Peyer's patch (tissue), 4 donors: ENCODE measurements around the gene MAML2. TPM values are rescaled to one million over a fixed set of nuclear protein-coding genes. Genes with fewer than 3 reads are reported as not detected.

Experiments
- DNase-seq, 3 donors: peaks; one replicate each; pipeline ENCODE4 v3.0.0-alpha.2; 2017 to 2019
- H3K27ac ChIP-seq, 4 donors: fragments of 200-600 bp; sonication (generic); one replicate each; pipeline ENCODE4 v1.5.1; 2016 to 2019
- H3K27me3 ChIP-seq, 2 donors: fragments of 200-600 bp; sonication (generic); one replicate each; pipeline ENCODE4 v1.5.1; 2019
- H3K36me3 ChIP-seq, 3 donors: fragments of 200-600 bp; sonication (generic); one replicate each; pipeline ENCODE4 v1.5.1; 2016 to 2019
- H3K4me1 ChIP-seq, 4 donors: fragments of 200-600 bp; sonication (generic); one replicate each; pipeline ENCODE4 v1.5.1; 2016 to 2019
- H3K4me3 ChIP-seq, 4 donors: fragments of 200-600 bp; sonication (generic); 1 replicate in 3 of 4; 2 replicates in 1 of 4; pipeline ENCODE4 v1.5.1; 2016 to 2019; ENCODE audit warnings: mild to moderate bottlenecking in 1 of 4
- H3K9me3 ChIP-seq, 4 donors: fragments of 200-600 bp; sonication (generic); one replicate each; pipeline ENCODE4 v1.5.1; 2016 to 2019; ENCODE audit warnings: mild to moderate bottlenecking in 1 of 4
- CTCF ChIP-seq, 6 experiments: fragments of 450-650 bp in 4 of 6; fragments of 200-600 bp in 2 of 6; sonication (generic) in 1 of 6; IDR thresholded peaks; one replicate each; pipeline ENCODE4 v1.5.1; 2017 to 2019; ENCODE audit warnings: antibody characterized with exemption in 6 of 6, mild to moderate bottlenecking in 3 of 6, moderate library complexity in 1 of 6
- POLR2A ChIP-seq, 2 donors: fragments of 450-650 bp; IDR thresholded peaks; one replicate each; pipeline ENCODE4 v1.5.1; 2017; ENCODE audit warnings: antibody characterized with exemption in 2 of 2, mild to moderate bottlenecking in 2 of 2, moderate library complexity in 2 of 2
- total RNA-seq, 4 donors: library from RNA; depleted of rRNA; stranded (reverse); fragments of >200 nt; gene quantifications; one replicate each; pipeline ENCODE4 v1.1.0, GENCODE V29; 2016

The MAML2 gene
- total RNA-seq, 4 donors from 2014 or later = 8.4 to 60.2 (median 22.7) TPM

- Histone ChIP-seq H3K9me3 (no peaks in the 10 kb centered on the region), H3K36me3 (no peaks in the 10 kb centered on the region), H3K27me3 (no peaks in the 10 kb centered on the region), H3K4me3 (no peak overlapping the region), H3K4me1 (peaks cover 0 to 26% (median 2%) of the 10 kb centered on the region in 4 donors), H3K27ac (no peak overlapping the region)
- TF ChIP-seq POLR2A (IDR thresholded peaks at IDR 0.05) = no peak
- no peak for TF ChIP-seq CTCF (IDR thresholded peaks at IDR 0.05)
- DNase-seq = no peak
These were observed 41.2 kb downstream of the MAML2 start for GRCh38 chr11:96301818-96302217.

DNA sequence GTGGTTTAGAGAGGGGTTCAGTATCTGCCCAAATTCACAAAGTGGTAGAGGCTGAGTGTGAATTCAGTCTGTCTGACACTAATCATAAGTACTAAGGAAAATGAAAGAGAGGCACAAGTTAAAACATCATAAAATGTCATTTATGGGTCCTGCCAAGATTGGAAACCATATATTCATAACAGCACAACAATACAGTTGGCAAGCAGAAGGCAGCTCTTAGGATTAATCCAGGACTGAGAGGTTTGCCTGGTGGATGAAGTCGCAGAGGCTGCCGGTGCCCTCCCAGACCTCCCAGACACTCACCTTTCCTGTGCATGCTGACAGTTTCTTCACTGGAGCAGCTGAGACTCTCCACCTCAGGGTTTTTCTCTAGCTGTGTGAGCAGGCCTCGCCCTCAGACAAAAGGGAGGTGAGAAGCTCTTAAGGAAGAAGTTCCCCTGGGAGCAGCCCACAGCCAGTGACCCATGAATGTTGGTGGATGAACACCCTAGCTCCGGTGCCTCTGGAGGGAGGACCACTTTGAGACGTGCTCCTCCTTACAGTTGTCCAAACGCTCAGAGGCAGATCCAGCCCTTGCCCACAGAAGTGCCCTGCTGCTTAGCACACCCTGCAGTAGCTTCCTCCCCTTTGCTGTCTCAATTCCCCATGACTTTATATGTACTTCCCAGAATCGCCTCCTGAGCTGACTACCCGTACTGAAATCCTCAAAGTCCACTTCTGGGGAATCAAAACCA is 43.7 kb downstream of the MAML2 start:
- no peak overlapping the region for H3K4me3 ChIP-seq
- H3K9me3 ChIP-seq = no peaks in the 10 kb centered on the region
- H3K27me3 ChIP-seq = no peaks in the 10 kb centered on the region
- H3K36me3 ChIP-seq = no peaks in the 10 kb centered on the region
- TF ChIP-seq POLR2A (IDR thresholded peaks at IDR 0.05) (no peak), CTCF (IDR thresholded peaks at IDR 0.05) (no peak)
- no peak for DNase-seq
- H3K4me1 ChIP-seq = peaks cover 0 to 22% (median 4%) of the 10 kb centered on the region in 4 donors
- peak overlapping the region in 2 of 4 donors; percentile 4 to 61 for H3K27ac ChIP-seq

- Histone ChIP-seq H3K36me3 (no peaks in the 10 kb centered on the region), H3K4me1 (peaks cover 0 to 34% (median 11%) of the 10 kb centered on the region in 4 donors), H3K9me3 (no peaks in the 10 kb centered on the region), H3K27ac (no peak overlapping the region), H3K4me3 (no peak overlapping the region), H3K27me3 (no peaks in the 10 kb centered on the region)
- TF ChIP-seq CTCF (IDR thresholded peaks at IDR 0.05) (no peak), POLR2A (IDR thresholded peaks at IDR 0.05) (no peak)
- DNase-seq = no peak
These were observed 47.6 kb downstream of the MAML2 start for GRCh38 chr11:96295369-96295768.

DNA sequence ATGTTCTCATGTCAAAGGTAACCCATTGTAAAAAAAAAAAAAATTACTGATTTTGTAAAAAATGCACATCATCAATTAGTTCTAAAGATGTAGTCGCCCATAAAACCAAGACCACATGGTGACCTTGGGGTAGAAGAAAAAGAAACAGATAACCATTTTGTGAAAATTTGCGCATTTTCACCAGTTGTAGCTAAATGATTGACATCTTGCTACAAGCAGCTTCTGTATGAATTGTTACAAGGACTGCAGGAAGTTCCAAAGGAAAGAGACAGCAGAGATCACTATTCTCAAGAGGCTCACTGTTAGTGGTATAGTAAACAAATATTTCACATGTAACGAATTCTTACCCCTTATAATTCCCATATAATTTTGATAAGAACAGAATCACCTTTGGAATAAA is 48.7 kb downstream of the MAML2 start:
- H3K4me1 ChIP-seq = peaks cover 0 to 28% (median 8%) of the 10 kb centered on the region in 4 donors
- no peak overlapping the region for H3K27ac ChIP-seq
- H3K4me3 ChIP-seq = no peak overlapping the region
- DNase-seq = no peak
- TF ChIP-seq POLR2A (IDR thresholded peaks at IDR 0.05) (no peak), CTCF (IDR thresholded peaks at IDR 0.05) (no peak)
- no peaks in the 10 kb centered on the region for H3K27me3 ChIP-seq
- H3K9me3 ChIP-seq = no peaks in the 10 kb centered on the region
- no peaks in the 10 kb centered on the region for H3K36me3 ChIP-seq

GRCh38 chr11:96293598-96294021 is 49.4 kb downstream of the MAML2 start:
- TF ChIP-seq POLR2A (IDR thresholded peaks at IDR 0.05) = no peak
- no peak for TF ChIP-seq CTCF (IDR thresholded peaks at IDR 0.05)
- Histone ChIP-seq H3K4me3 (peak overlapping the region in 1 of 4 donors; percentile 4), H3K27ac (peak overlapping the region in 1 of 4 donors; percentile 48), H3K9me3 (no peaks in the 10 kb centered on the region), H3K27me3 (no peaks in the 10 kb centered on the region), H3K36me3 (no peaks in the 10 kb centered on the region), H3K4me1 (peaks cover 0 to 26% (median 8%) of the 10 kb centered on the region in 4 donors)
- no peak for DNase-seq
